Ascending aorta (tissue), 2 donors: ENCODE measurements around the gene SH3BP2. TPM values are rescaled to one million over a fixed set of nuclear protein-coding genes. Genes with fewer than 3 reads are reported as not detected.
A peak's percentile ranks its signal among the peaks of the same experiment; 100 is the strongest.

Source experiments
- DNase-seq, 2 donors: peaks; one replicate each; pipeline ENCODE4 v3.0.0-alpha.2; 2019; ENCODE audit warnings: low spot score in 2 of 2
- H3K27ac ChIP-seq, 2 donors: fragments of 200-600 bp; sonication (generic); one replicate each; pipeline ENCODE4 v1.5.1; 2016 to 2017; ENCODE audit warnings: mild to moderate bottlenecking in 1 of 2
- H3K27me3 ChIP-seq: fragments of 200-600 bp; sonication (generic); one replicate; pipeline ENCODE4 v1.5.1; 2017
- H3K36me3 ChIP-seq, 2 donors: fragments of 200-600 bp; sonication (generic); one replicate each; pipeline ENCODE4 v1.5.1; 2016
- H3K4me1 ChIP-seq, 2 donors: fragments of 200-600 bp; sonication (generic); one replicate each; pipeline ENCODE4 v1.5.1; 2016 to 2017; ENCODE audit warnings: mild to moderate bottlenecking in 1 of 2
- H3K4me3 ChIP-seq, 2 donors: fragments of 200-600 bp; sonication (generic); one replicate each; pipeline ENCODE4 v1.5.1; 2016 to 2017; ENCODE audit warnings: mild to moderate bottlenecking in 1 of 2
- H3K9me3 ChIP-seq, 2 donors: fragments of 200-600 bp; sonication (generic); one replicate each; pipeline ENCODE4 v1.5.1; 2016
- intact Hi-C: fragments of 100-400 bp; cut with DNase I; formaldehyde crosslinking; loops from one replicate; pipeline ENCODE4 v1.15.1; 2023
- total RNA-seq: library from RNA; depleted of rRNA; stranded (reverse); fragments of >200 nt; gene quantifications from one replicate; pipeline ENCODE4 v1.1.0, GENCODE V29; 2016
- TF ChIP-seq, protein P1 (sequence below), 3 experiments: fragments of 200-600 bp in 2 of 3; fragments of 450-650 bp in 1 of 3; sonication (generic) in 2 of 3; IDR thresholded peaks; one replicate each; pipeline ENCODE4 v1.5.1; 2016 to 2019; ENCODE audit warnings: antibody characterized with exemption in 3 of 3, mild to moderate bottlenecking in 1 of 3, moderate library complexity in 1 of 3

Gene SH3BP2, protein sequence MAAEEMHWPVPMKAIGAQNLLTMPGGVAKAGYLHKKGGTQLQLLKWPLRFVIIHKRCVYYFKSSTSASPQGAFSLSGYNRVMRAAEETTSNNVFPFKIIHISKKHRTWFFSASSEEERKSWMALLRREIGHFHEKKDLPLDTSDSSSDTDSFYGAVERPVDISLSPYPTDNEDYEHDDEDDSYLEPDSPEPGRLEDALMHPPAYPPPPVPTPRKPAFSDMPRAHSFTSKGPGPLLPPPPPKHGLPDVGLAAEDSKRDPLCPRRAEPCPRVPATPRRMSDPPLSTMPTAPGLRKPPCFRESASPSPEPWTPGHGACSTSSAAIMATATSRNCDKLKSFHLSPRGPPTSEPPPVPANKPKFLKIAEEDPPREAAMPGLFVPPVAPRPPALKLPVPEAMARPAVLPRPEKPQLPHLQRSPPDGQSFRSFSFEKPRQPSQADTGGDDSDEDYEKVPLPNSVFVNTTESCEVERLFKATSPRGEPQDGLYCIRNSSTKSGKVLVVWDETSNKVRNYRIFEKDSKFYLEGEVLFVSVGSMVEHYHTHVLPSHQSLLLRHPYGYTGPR
- total RNA-seq: 70.6 TPM

DNA sequence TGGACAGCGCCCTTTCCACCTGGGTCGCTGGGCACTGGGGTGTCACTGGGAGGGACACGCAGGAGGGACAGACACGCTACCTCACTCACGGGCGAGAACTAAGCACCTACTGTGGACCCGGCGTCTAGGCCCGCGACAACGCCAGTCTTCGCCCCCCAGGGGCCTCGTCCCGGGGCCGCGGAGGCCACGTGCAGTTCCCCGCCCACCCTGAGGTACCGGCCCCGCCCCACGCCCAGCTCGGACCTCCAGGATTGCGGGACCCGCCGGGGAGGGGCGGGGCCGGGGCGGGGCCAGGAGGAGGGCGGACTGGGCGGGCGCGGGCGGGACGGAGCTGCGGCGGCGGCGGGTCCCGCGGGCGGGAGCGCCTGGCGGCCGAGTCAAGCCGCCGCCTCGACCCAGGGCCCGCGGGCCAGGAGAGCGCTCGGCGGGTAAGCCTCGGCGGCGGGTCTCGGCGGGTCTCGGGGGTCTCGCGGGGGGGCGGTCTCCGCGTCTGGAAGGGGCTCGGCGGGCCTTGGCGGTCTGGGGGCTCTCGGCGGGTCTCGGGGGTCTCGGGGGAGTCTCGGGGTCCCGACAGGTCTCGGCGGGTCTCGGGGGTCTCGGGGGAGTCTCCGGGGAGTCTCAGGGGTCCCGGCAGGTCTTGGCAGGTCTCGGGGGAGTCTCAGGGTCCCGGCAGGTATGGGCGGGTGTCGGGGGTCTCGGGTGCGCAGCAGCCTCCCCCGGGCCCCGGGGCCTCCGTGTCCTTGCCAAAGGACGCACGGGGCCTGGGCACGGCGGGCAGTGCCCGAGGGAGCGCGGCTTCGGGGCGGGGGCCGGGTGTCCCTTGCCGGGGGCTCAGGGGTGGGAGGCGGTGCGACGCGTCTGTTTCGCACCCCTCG, at the start of gene SH3BP2:
Gene SH3BP2, plus strand, starts transcription at position 375 of the 875 bp plus-strand sequence. CDS start 27,533 bp downstream, outside the sequence.
- Histone ChIP-seq H3K36me3 (no peaks in the 10 kb centered on the region), H3K4me3 (peak within 1 kb of the TSS; percentile 81 to 87), H3K9me3 (no peaks in the 10 kb centered on the region), H3K27ac (peak within 1 kb of the TSS; percentile 61 to 68), H3K4me1 (peaks cover 16 to 25% of the 10 kb centered on the region in 2 donors), H3K27me3 (no peaks in the 10 kb centered on the region)
- intact Hi-C loops: loop anchor here (5.0 kb wide), 1 partner anchor 49 kb away; the partner anchor contains the start of gene ADD1
- peak in 1 of 2 donors; percentile 89 for DNase-seq
- TF ChIP-seq, protein P1, sequence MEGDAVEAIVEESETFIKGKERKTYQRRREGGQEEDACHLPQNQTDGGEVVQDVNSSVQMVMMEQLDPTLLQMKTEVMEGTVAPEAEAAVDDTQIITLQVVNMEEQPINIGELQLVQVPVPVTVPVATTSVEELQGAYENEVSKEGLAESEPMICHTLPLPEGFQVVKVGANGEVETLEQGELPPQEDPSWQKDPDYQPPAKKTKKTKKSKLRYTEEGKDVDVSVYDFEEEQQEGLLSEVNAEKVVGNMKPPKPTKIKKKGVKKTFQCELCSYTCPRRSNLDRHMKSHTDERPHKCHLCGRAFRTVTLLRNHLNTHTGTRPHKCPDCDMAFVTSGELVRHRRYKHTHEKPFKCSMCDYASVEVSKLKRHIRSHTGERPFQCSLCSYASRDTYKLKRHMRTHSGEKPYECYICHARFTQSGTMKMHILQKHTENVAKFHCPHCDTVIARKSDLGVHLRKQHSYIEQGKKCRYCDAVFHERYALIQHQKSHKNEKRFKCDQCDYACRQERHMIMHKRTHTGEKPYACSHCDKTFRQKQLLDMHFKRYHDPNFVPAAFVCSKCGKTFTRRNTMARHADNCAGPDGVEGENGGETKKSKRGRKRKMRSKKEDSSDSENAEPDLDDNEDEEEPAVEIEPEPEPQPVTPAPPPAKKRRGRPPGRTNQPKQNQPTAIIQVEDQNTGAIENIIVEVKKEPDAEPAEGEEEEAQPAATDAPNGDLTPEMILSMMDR (IDR thresholded peaks at IDR 0.05): no peak

DNA sequence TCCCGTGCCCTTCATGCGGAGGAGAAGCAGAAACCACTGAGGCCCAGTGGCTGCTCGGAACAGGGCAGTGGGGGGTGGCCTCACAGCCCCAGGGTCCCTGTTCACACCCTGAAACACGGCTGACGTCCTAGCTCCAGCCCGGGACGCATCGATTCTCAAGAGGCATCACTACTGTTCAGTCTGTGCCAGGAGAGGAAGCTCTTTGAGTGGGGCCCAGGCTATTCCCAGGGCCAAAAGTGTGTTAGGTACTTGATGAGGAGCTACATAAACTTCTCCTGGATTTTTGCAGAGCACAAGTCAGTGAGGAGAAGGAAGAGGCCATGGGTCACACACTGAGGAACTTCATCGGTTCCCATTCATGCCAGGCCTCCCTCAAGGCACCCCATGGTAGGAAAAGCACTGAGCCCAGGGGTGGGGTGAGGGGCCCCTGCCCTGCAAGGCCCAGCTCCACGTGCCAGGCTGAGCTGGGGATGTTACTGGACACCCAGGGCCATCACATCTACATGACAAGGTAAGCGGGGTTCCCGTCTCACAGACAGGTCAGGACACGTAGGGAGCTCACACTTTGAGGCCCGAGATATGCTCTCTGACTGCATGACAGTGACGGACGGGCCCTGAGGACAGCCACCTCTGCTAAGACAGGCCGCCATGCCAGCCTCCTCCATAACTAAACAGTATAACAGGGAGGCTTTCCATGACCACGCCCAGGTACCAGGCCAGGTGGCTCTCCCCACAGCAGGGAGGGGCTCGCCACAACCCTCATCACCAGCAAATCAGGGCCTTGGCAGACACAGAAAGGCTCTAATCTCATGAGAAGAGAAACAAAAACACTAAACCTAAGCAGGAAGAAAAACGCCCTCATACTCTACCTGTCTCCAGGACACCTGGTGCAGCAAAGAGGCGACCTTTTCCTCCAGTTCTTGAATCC, 49.1 kb upstream of the SH3BP2 start:
- DNase-seq: no peak
- peaks cover 50 to 58% of the 10 kb centered on the region in 2 donors for H3K36me3 ChIP-seq
- intact Hi-C loops: no loop called here

DNA sequence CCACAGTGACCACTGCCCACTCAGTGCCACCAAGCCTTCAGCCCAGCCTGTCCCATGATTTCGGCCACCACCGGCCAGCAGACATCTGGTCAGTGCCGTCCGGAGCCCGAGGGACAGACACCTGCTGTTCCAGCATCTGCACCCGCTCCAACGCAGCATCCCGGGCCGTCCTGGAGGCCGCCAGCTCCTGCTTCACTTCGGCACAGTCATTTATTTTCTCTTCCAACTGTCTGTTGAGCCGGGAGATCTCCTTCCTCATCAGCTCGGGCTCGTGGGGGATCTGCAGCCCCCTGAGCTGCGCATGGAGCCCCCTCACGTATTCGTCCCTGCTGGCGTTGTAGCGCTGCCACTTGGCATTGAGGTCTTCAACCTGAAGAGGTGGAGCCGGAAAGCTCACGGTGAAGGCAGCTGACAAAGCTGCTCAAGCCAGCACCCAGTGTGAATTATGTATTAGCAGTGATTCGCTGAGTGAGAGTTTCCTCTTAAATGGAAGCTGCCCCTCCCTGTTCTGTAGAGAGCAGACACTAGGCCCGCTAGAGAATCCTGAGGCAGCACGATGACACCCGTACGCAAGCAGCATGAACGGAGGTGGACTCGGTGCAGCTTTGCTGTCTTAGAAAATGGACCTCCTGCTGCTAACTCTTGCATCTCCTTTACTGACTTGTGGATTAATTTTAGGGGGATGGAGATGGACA, 48.2 kb upstream of the SH3BP2 start:
- Histone ChIP-seq H3K4me1 (no peaks in the 10 kb centered on the region), H3K27ac (peak overlapping the region in 1 of 2 donors; percentile 54), H3K4me3 (no peak overlapping the region), H3K27me3 (no peaks in the 10 kb centered on the region), H3K36me3 (peaks cover 50 to 58% of the 10 kb centered on the region in 2 donors), H3K9me3 (no peaks in the 10 kb centered on the region)
- no peak for DNase-seq
- TF ChIP-seq, protein P1 (IDR thresholded peaks at IDR 0.05): no peak
- intact Hi-C loops: no loop called here

More for the DNA sequence above, 49.1 kb upstream of the SH3BP2 start:
- Histone ChIP-seq H3K9me3 (no peaks in the 10 kb centered on the region), H3K4me1 (no peaks in the 10 kb centered on the region), H3K27me3 (no peaks in the 10 kb centered on the region), H3K4me3 (no peak overlapping the region), H3K27ac (no peak overlapping the region)
- TF ChIP-seq, protein P1 (IDR thresholded peaks at IDR 0.05): no peak

DNA sequence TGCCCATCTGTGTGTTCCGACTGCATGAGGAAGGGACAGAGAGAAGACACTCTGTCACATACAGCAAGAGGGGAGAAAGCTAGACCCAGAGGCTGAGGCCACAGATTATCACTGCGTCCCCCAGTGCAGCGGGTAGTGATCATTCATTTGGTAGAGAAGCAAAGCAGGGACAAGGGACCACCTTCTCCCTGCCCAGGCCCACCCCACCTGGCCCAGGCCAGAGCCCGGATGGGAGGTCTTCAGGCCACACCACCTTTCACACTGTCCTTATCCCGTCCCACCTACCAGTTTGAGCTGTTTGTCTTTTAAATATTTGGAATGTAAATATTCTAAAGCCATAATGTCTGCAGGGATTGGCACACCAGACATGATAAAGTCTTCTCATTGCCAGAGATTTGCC, 47.4 kb upstream of the SH3BP2 start:
- peaks cover 50 to 58% of the 10 kb centered on the region in 2 donors for H3K36me3 ChIP-seq
- TF ChIP-seq, protein P1 (IDR thresholded peaks at IDR 0.05): no peak
- intact Hi-C loops: no loop called here

More for the DNA sequence above, 47.4 kb upstream of the SH3BP2 start:
- DNase-seq: no peak
- no peaks in the 10 kb centered on the region for H3K27me3 ChIP-seq
- no peaks in the 10 kb centered on the region for H3K4me1 ChIP-seq
- H3K27ac ChIP-seq: peak overlapping the region; percentile 54 to 55
- no peak overlapping the region for H3K4me3 ChIP-seq
- H3K9me3 ChIP-seq: no peaks in the 10 kb centered on the region
